Measurements from ENCODE around the gene SLC25A29. TPM values are rescaled to one million over a fixed set of nuclear protein-coding genes. Genes with fewer than 3 reads are reported as not detected.

Gene SLC25A29
- total RNA-seq (19.4 TPM), polyA plus RNA-seq (90.3 TPM)
- long read RNA-seq, donor 1, result 0 reads
- long read RNA-seq, donor 2, result 0 reads
- long read RNA-seq, donor 3, full-length matches to known transcripts, result 14 of 14 reads
- long read RNA-seq, donor 3, partial matches to known transcripts, result 0 of 14 reads
- long read RNA-seq, donor 3, other reads (novel, unspliced or antisense), result 0 of 14 reads
- long read RNA-seq, donor 4, full-length matches to known transcripts, result 7 of 7 reads
- long read RNA-seq, donor 4, partial matches to known transcripts, result 0 of 7 reads
- long read RNA-seq, donor 4, other reads (novel, unspliced or antisense), result 0 of 7 reads
- long read RNA-seq, donor 5, full-length matches to known transcripts, result 13 of 13 reads
- long read RNA-seq, donor 5, partial matches to known transcripts, result 0 of 13 reads
- long read RNA-seq, donor 5, other reads (novel, unspliced or antisense), result 0 of 13 reads
- long read RNA-seq, donor 6, full-length matches to known transcripts, result 7 of 7 reads
- long read RNA-seq, donor 6, partial matches to known transcripts, result 0 of 7 reads
- long read RNA-seq, donor 6, other reads (novel, unspliced or antisense), result 0 of 7 reads
- long read RNA-seq, donor 7, result 0 reads
- long read RNA-seq, donor 8, full-length matches to known transcripts, result 8 of 8 reads
- long read RNA-seq, donor 8, partial matches to known transcripts, result 0 of 8 reads
- long read RNA-seq, donor 8, other reads (novel, unspliced or antisense), result 0 of 8 reads
- long read RNA-seq, donor 9, partial matches to known transcripts, result 0 of 3 reads
- long read RNA-seq, donor 9, other reads (novel, unspliced or antisense), result 0 of 3 reads
- long read RNA-seq, donor 10, full-length matches to known transcripts, result 7 of 7 reads
- long read RNA-seq, donor 10, partial matches to known transcripts, result 0 of 7 reads
- long read RNA-seq, donor 10, other reads (novel, unspliced or antisense), result 0 of 7 reads

- no peaks in the 10 kb centered on the region for H3K9me3 ChIP-seq (ENCODE audit: control insufficient read depth in 2 of 2, insufficient read depth in 1 of 2, low read length in 1 of 2)
These were observed at the start of gene SLC25A29 for GRCh38 chr14:100306101-100306997. SLC25A29 (minus strand) TSS chr14:100306444; CDS start chr14:100306232, 212 bp downstream.

GRCh38 chr14:100350986-100351385, 44.7 kb upstream of the SLC25A29 start:
- Histone ChIP-seq H3K27ac (ENCODE audit: low read depth in 1 of 2, low read length in 1 of 2) (no peak overlapping the region), H3K4me1 (ENCODE audit: control insufficient read depth in 2 of 2, insufficient read depth in 2 of 2, low read length in 2 of 2) (peaks cover 7 to 29% of the 10 kb centered on the region in 2 donors), H3K27me3 (ENCODE audit: control insufficient read depth in 2 of 2, insufficient read depth in 1 of 2, low read length in 1 of 2) (no peaks in the 10 kb centered on the region), H3K9me3 (ENCODE audit: control insufficient read depth in 2 of 2, insufficient read depth in 1 of 2, low read length in 1 of 2) (peaks cover 0 to 5% of the 10 kb centered on the region in 2 donors), H3K4me3 (ENCODE audit: low read length in 2 of 2) (no peak overlapping the region), H3K36me3 (ENCODE audit: control insufficient read depth in 2 of 2, insufficient read depth in 2 of 2, low read length in 1 of 2) (peaks cover 36 to 44% of the 10 kb centered on the region in 2 donors)
- WGBS, result 98% methylated on average over 5 of the region's 5 CpGs
- no peak for DNase-seq (ENCODE audit: low read depth in 6 of 9, low spot score in 9 of 9)

More at GRCh38 chr14:100306101-100306997, at the start of gene SLC25A29:
- no peaks in the 10 kb centered on the region for H3K36me3 ChIP-seq (ENCODE audit: control insufficient read depth in 2 of 2, insufficient read depth in 2 of 2, low read length in 1 of 2)
- H3K4me3 ChIP-seq (ENCODE audit: low read length in 2 of 2), result peak within 1 kb of the TSS; percentile 68 to 83
- peak within 1 kb of the TSS; percentile 55 to 68 for H3K27ac ChIP-seq (ENCODE audit: low read depth in 1 of 2, low read length in 1 of 2)
- WGBS, result under 1% methylated on average over 131 of the region's 131 CpGs
- peak in 7 of 9 donors; percentile 43 to 84 (median 65) for DNase-seq (ENCODE audit: low read depth in 6 of 9, low spot score in 9 of 9)
- peaks cover 6 to 43% of the 10 kb centered on the region in 2 donors for H3K4me1 ChIP-seq (ENCODE audit: control insufficient read depth in 2 of 2, insufficient read depth in 2 of 2, low read length in 2 of 2)
- H3K27me3 ChIP-seq (ENCODE audit: control insufficient read depth in 2 of 2, insufficient read depth in 1 of 2, low read length in 1 of 2), result peaks cover 4 to 32% of the 10 kb centered on the region in 2 donors

GRCh38 chr14:100350276-100350926, 44.2 kb upstream of the SLC25A29 start:
- WGBS, result 61% methylated on average over 11 of the region's 11 CpGs
- no peak overlapping the region for H3K4me3 ChIP-seq (ENCODE audit: low read length in 2 of 2)
- no peak for DNase-seq (ENCODE audit: low read depth in 6 of 9, low spot score in 9 of 9)
- H3K4me1 ChIP-seq (ENCODE audit: control insufficient read depth in 2 of 2, insufficient read depth in 2 of 2, low read length in 2 of 2), result peaks cover 7 to 29% of the 10 kb centered on the region in 2 donors
- no peaks in the 10 kb centered on the region for H3K27me3 ChIP-seq (ENCODE audit: control insufficient read depth in 2 of 2, insufficient read depth in 1 of 2, low read length in 1 of 2)
- no peak overlapping the region for H3K27ac ChIP-seq (ENCODE audit: low read depth in 1 of 2, low read length in 1 of 2)
- H3K9me3 ChIP-seq (ENCODE audit: control insufficient read depth in 2 of 2, insufficient read depth in 1 of 2, low read length in 1 of 2), result peaks cover 0 to 5% of the 10 kb centered on the region in 2 donors
- H3K36me3 ChIP-seq (ENCODE audit: control insufficient read depth in 2 of 2, insufficient read depth in 2 of 2, low read length in 1 of 2), result peaks cover 40 to 50% of the 10 kb centered on the region in 2 donors

- DNase-seq (ENCODE audit: low read depth in 6 of 9, low spot score in 9 of 9), result peak in 8 of 9 donors; percentile 29 to 78 (median 46)
- Histone ChIP-seq H3K27ac (ENCODE audit: low read depth in 1 of 2, low read length in 1 of 2) (peak overlapping the region in 1 of 2 donors; percentile 86), H3K9me3 (ENCODE audit: control insufficient read depth in 2 of 2, insufficient read depth in 1 of 2, low read length in 1 of 2) (peaks cover 0 to 5% of the 10 kb centered on the region in 2 donors), H3K4me1 (ENCODE audit: control insufficient read depth in 2 of 2, insufficient read depth in 2 of 2, low read length in 2 of 2) (peaks cover 7 to 29% of the 10 kb centered on the region in 2 donors), H3K4me3 (ENCODE audit: low read length in 2 of 2) (no peak overlapping the region), H3K27me3 (ENCODE audit: control insufficient read depth in 2 of 2, insufficient read depth in 1 of 2, low read length in 1 of 2) (no peaks in the 10 kb centered on the region), H3K36me3 (ENCODE audit: control insufficient read depth in 2 of 2, insufficient read depth in 2 of 2, low read length in 1 of 2) (peaks cover 40 to 43% of the 10 kb centered on the region in 2 donors)
- WGBS, result 58% methylated on average over 14 of the region's 14 CpGs
These were observed 42.8 kb upstream of the SLC25A29 start for GRCh38 chr14:100348784-100349685.

- H3K27me3 ChIP-seq (ENCODE audit: control insufficient read depth in 2 of 2, insufficient read depth in 1 of 2, low read length in 1 of 2), result no peaks in the 10 kb centered on the region
- no peak for DNase-seq (ENCODE audit: low read depth in 6 of 9, low spot score in 9 of 9)
- 96% methylated on average over 12 of the region's 12 CpGs for WGBS
- H3K9me3 ChIP-seq (ENCODE audit: control insufficient read depth in 2 of 2, insufficient read depth in 1 of 2, low read length in 1 of 2), result peaks cover 0 to 5% of the 10 kb centered on the region in 2 donors
- H3K27ac ChIP-seq (ENCODE audit: low read depth in 1 of 2, low read length in 1 of 2), result peak overlapping the region in 1 of 2 donors; percentile 86
- no peak overlapping the region for H3K4me3 ChIP-seq (ENCODE audit: low read length in 2 of 2)
- peaks cover 37% of the 10 kb centered on the region in 2 donors for H3K36me3 ChIP-seq (ENCODE audit: control insufficient read depth in 2 of 2, insufficient read depth in 2 of 2, low read length in 1 of 2)
- H3K4me1 ChIP-seq (ENCODE audit: control insufficient read depth in 2 of 2, insufficient read depth in 2 of 2, low read length in 2 of 2), result peaks cover 7 to 29% of the 10 kb centered on the region in 2 donors
These were observed 42.0 kb upstream of the SLC25A29 start for GRCh38 chr14:100348253-100348729.

GRCh38 chr14:100346306-100347091, 40.3 kb upstream of the SLC25A29 start:
- H3K4me1 ChIP-seq (ENCODE audit: control insufficient read depth in 2 of 2, insufficient read depth in 2 of 2, low read length in 2 of 2), result peaks cover 10 to 39% of the 10 kb centered on the region in 2 donors
- no peaks in the 10 kb centered on the region for H3K27me3 ChIP-seq (ENCODE audit: control insufficient read depth in 2 of 2, insufficient read depth in 1 of 2, low read length in 1 of 2)
- H3K36me3 ChIP-seq (ENCODE audit: control insufficient read depth in 2 of 2, insufficient read depth in 2 of 2, low read length in 1 of 2), result peaks cover 41 to 42% of the 10 kb centered on the region in 2 donors
- no peak overlapping the region for H3K4me3 ChIP-seq (ENCODE audit: low read length in 2 of 2)
- no peak for DNase-seq (ENCODE audit: low read depth in 6 of 9, low spot score in 9 of 9)
- 94% methylated on average over 12 of the region's 12 CpGs for WGBS
- peaks cover 0 to 5% of the 10 kb centered on the region in 2 donors for H3K9me3 ChIP-seq (ENCODE audit: control insufficient read depth in 2 of 2, insufficient read depth in 1 of 2, low read length in 1 of 2)
- H3K27ac ChIP-seq (ENCODE audit: low read depth in 1 of 2, low read length in 1 of 2), result no peak overlapping the region

GRCh38 chr14:100345711-100346110, 39.5 kb upstream of the SLC25A29 start:
- Histone ChIP-seq H3K4me1 (ENCODE audit: control insufficient read depth in 2 of 2, insufficient read depth in 2 of 2, low read length in 2 of 2) (peaks cover 15 to 45% of the 10 kb centered on the region in 2 donors), H3K36me3 (ENCODE audit: control insufficient read depth in 2 of 2, insufficient read depth in 2 of 2, low read length in 1 of 2) (peaks cover 41 to 43% of the 10 kb centered on the region in 2 donors), H3K9me3 (ENCODE audit: control insufficient read depth in 2 of 2, insufficient read depth in 1 of 2, low read length in 1 of 2) (peaks cover 0 to 5% of the 10 kb centered on the region in 2 donors), H3K27ac (ENCODE audit: low read depth in 1 of 2, low read length in 1 of 2) (no peak overlapping the region), H3K27me3 (ENCODE audit: control insufficient read depth in 2 of 2, insufficient read depth in 1 of 2, low read length in 1 of 2) (no peaks in the 10 kb centered on the region), H3K4me3 (ENCODE audit: low read length in 2 of 2) (no peak overlapping the region)
- WGBS, result 98% methylated on average over 17 of the region's 17 CpGs
- DNase-seq (ENCODE audit: low read depth in 6 of 9, low spot score in 9 of 9), result no peak

Measured in thymus (tissue), 14 donors.